Transverse colon (tissue), 3 donors: Measurements from ENCODE around the gene TDRD15.

Source experiments
- POLR2A ChIP-seq: fragments of 450-650 bp; IDR thresholded peaks from one replicate; pipeline ENCODE4 v1.6.1; 2016; ENCODE audit warnings: antibody characterized with exemption, mild to moderate bottlenecking, moderate library complexity
- TF ChIP-seq, protein P1 (sequence below), 5 experiments: fragments of 200-600 bp in 3 of 5; fragments of 450-650 bp in 2 of 5; sonication (generic) in 3 of 5; IDR thresholded peaks; 1 replicate in 2 of 5; 2 replicates in 3 of 5; pipeline ENCODE4 v1.5.1; 2016 to 2017; ENCODE audit warnings: antibody characterized with exemption in 5 of 5, inconsistent platforms in 3 of 5, mild to moderate bottlenecking in 2 of 5, moderate library complexity in 1 of 5

DNA sequence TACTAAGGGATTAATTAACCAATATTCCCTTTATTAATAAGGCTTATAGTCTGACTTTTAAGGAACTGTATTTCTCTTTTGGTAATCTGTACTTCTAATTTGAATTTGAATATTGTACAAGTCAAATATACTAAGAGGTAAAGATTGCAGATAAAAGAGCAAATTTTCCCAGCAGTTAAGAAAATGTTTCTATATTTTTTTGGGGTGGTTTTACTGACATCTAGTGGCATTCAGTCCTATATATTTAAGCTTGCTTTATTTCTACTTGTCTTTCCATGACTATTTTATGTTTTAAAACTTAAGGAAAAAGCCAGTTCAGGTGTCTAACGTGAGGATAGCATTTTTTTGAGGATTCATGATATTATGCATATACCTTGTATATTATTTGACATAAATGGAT lies 41.6 kb downstream of the TDRD15 start:
- no peak for TF ChIP-seq POLR2A
- TF ChIP-seq, protein P1, sequence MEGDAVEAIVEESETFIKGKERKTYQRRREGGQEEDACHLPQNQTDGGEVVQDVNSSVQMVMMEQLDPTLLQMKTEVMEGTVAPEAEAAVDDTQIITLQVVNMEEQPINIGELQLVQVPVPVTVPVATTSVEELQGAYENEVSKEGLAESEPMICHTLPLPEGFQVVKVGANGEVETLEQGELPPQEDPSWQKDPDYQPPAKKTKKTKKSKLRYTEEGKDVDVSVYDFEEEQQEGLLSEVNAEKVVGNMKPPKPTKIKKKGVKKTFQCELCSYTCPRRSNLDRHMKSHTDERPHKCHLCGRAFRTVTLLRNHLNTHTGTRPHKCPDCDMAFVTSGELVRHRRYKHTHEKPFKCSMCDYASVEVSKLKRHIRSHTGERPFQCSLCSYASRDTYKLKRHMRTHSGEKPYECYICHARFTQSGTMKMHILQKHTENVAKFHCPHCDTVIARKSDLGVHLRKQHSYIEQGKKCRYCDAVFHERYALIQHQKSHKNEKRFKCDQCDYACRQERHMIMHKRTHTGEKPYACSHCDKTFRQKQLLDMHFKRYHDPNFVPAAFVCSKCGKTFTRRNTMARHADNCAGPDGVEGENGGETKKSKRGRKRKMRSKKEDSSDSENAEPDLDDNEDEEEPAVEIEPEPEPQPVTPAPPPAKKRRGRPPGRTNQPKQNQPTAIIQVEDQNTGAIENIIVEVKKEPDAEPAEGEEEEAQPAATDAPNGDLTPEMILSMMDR (IDR thresholded peaks at IDR 0.05), result no peak
